AG10803 (cell line): ENCODE measurements around the gene RIN3.
A peak's percentile ranks its signal among the peaks of the same experiment; 100 is the strongest.

Source experiments
- DNase-seq: peaks from one replicate; pipeline ENCODE4 v3.0.0; 2010; ENCODE audit warnings: low read depth
- H3K4me3 ChIP-seq: 2 replicates; pipeline ENCODE4 v1.5.1; 2011; ENCODE audit warnings: mild to moderate bottlenecking, low read length, control low read depth
- TF ChIP-seq, protein P1 (sequence below): conservative IDR thresholded peaks from 2 replicates; pipeline ENCODE4 v1.5.1; 2011; ENCODE audit warnings: mild to moderate bottlenecking, low read length, control low read depth, inconsistent platforms

RIN3 gene

DNA sequence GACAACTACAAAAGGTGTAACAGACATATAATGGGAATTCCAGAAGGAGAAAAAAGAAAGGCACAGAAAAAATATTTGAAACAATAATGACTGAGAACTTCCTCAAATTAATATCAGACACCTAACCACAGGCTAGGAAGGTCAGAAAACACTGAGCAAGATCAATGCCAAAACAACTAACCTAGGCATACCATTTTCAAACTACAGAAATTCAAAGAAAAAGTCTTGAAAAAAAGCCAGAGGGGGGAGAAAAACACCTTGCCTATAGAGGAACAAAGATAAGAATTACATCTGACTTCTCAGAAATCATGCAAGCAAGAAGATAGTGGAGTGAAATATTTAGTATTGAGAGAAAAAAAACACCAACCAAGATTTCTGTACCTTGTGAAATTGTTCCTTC is 77.8 kb downstream of the RIN3 start:
- TF ChIP-seq, protein P1, sequence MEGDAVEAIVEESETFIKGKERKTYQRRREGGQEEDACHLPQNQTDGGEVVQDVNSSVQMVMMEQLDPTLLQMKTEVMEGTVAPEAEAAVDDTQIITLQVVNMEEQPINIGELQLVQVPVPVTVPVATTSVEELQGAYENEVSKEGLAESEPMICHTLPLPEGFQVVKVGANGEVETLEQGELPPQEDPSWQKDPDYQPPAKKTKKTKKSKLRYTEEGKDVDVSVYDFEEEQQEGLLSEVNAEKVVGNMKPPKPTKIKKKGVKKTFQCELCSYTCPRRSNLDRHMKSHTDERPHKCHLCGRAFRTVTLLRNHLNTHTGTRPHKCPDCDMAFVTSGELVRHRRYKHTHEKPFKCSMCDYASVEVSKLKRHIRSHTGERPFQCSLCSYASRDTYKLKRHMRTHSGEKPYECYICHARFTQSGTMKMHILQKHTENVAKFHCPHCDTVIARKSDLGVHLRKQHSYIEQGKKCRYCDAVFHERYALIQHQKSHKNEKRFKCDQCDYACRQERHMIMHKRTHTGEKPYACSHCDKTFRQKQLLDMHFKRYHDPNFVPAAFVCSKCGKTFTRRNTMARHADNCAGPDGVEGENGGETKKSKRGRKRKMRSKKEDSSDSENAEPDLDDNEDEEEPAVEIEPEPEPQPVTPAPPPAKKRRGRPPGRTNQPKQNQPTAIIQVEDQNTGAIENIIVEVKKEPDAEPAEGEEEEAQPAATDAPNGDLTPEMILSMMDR, result no peak
- no peak for DNase-seq
- no peak overlapping the region for H3K4me3 ChIP-seq

DNA sequence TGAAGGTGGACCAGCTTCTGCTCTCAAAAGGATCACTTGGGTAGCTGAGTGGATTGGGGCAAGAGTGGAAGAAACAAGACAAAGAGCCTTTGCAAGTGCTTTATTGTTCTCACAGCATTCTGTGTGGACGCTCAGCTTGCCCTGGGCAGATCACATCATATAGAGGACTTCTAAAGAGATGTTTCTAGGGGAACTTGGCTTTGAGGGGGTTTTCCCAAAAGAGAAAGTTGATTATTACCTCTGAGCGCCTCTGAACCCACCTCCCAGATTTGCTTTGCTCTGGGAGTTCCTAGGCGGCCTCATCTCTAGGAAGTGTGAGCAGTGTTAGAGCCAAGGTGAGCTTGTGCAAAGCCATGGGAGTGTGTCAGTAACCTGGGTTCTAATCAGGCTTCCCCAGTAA is 81.7 kb downstream of the RIN3 start:
- DNase-seq, result no peak
- TF ChIP-seq, protein P1, result no peak
- H3K4me3 ChIP-seq, result no peak overlapping the region

DNA sequence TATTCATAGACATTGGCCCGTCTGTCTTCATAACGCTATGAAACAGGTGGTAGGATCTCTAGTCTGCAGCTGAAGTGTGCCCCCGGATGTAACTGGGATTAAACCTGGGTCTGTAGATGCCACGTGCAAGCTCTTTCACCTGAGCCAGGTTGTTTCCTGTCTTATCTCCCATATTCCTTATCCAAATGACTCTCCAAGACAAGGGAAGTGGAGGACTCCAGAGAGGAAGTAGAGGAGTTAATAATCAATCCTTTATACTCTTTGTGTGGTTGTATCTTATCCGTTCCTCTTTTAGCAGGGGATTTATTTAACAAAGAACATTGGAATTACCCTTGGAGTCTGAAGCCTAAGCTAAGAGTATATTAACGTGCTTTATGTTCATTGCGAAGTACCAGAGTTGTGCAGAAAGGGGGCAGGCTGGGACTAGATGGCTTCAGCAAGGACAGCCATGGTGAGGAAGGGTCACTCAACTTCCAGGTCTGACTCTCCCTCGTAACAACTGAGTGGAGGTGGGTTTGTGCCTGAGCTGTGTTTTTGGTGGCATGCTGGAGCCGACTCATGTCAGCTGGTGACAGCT is 82.8 kb downstream of the RIN3 start:
- DNase-seq, result no peak
- H3K4me3 ChIP-seq, result no peak overlapping the region
- TF ChIP-seq, protein P1, result no peak

DNA sequence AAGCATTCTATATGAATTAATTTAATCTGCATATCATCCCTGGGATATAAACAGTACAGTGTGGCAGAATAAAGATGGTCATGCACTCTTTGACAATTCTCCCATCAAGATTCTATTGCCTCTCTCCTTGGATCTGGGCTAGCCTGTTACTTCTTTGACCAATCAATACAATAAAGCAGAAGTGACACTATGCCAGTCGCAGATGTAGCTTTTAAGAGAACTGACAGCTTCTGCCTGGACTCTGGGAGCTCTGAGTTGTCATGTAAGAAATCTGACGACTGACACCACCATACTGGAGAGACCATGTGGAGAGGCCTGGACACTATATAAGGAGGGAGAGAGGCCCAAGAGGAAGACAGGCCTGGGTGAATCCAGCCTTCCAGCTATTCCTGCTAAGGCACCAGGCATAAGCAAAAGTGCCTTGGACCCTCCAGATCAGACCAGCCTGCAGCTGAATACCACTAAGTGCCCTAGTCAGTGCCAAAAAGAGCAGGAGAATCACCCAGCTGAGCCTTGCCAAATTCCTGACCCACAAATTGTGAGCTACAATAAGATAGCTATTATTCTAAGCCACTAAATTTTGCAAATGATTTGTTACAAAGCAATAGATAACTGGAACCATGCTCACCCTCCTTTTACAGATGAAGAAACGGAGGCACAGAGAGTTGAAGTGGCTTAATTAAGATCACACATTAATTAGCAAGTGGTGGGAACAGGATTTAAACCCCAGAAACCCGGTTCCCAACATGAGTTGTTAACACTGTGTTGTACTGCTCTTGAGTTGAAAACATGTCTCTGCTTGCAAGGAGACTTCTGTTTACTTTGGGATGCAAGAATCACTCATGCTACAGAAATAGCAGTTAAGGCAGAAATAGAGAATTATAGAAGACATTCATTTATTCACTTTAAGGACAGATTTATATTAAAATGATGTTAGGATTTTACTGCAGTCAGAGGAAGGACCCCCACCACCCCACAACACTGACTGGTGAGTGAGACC is 84.6 kb downstream of the RIN3 start:
- no peak for DNase-seq
- TF ChIP-seq, protein P1, result no peak
- H3K4me3 ChIP-seq, result no peak overlapping the region

DNA sequence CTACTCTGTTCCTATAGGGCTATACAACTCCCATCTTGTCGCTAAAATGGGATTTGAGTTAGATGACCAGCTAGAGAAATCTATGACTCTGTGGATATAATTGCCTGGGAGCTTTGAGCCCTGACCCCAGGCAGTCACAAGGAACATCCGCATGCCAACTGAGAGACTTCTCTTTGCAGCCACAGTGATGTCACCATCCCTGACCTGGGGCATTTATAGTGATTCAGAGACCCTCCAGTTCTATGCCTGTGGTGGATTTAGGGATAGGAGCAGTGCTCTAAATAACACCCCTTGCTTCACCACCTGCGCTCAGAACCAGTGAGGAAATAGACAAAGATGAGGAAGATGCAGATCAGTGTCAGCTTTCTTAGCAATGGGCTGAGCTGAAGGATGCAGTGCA is 86.2 kb downstream of the RIN3 start:
- TF ChIP-seq, protein P1, result no peak
- DNase-seq, result no peak
- H3K4me3 ChIP-seq, result no peak overlapping the region

DNA sequence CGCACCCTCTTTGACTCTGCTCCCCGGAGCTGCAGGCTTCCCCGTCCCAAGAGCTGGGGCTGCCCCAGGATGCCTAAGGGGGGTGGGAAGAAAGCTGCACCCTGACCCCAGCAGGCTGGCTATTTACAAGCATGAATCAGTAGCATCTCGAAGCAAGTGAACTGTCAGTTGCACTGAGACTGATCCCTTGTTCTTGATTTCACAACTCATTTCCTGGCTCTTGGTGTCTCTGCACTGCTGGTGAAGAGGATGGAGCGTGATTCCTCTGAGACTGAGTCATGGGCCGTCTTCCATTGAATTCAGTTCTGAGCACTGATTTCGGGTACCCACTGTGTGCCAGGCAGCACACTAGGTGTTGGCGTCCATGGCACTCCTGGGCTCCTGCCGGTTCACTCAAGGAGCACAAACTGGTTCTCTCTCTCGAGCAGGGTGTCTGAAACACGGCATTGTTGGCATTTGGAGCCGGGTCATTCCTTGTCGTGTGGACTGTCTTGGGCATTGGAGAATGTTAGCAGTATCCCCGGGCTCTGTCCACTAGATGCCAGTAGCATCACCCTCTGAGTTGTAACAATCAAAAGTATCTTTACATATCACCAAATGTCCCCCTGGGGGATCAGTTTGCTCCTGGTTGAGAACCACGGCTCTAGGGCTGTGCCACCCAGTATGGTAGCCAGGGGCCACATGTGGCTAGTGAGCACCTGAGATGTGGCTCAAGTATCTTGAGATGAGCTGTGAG is 86.9 kb downstream of the RIN3 start:
- peak; percentile 83 for DNase-seq
- TF ChIP-seq, protein P1, result no peak
- H3K4me3 ChIP-seq, result no peak overlapping the region
